Measurements from ENCODE around the gene GFPT1.

Gene GFPT1

DNA sequence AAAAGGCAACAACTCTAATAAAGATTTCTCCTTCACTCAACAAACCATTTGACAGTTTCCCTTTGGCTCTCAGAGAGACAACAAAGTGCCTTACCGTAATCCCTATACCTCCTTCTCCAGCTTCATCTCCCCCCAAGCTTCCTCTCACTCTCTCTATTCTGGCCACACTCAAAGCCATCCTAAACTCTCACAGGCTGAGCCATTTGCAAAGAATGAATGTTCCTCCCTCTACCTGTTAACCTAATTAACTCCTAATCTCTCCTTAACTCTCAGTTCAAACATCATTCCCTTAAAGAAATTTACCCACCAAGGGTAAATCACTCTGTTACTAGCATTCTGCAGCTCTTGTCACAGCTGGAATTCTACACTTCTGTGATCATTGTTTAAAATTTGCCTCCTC lies 38.2 kb downstream of the GFPT1 start:
- TF ChIP-seq, protein P1, sequence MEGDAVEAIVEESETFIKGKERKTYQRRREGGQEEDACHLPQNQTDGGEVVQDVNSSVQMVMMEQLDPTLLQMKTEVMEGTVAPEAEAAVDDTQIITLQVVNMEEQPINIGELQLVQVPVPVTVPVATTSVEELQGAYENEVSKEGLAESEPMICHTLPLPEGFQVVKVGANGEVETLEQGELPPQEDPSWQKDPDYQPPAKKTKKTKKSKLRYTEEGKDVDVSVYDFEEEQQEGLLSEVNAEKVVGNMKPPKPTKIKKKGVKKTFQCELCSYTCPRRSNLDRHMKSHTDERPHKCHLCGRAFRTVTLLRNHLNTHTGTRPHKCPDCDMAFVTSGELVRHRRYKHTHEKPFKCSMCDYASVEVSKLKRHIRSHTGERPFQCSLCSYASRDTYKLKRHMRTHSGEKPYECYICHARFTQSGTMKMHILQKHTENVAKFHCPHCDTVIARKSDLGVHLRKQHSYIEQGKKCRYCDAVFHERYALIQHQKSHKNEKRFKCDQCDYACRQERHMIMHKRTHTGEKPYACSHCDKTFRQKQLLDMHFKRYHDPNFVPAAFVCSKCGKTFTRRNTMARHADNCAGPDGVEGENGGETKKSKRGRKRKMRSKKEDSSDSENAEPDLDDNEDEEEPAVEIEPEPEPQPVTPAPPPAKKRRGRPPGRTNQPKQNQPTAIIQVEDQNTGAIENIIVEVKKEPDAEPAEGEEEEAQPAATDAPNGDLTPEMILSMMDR (IDR thresholded peaks at IDR 0.05; ENCODE audit: extremely low read depth, missing control alignments), result no peak

DNA sequence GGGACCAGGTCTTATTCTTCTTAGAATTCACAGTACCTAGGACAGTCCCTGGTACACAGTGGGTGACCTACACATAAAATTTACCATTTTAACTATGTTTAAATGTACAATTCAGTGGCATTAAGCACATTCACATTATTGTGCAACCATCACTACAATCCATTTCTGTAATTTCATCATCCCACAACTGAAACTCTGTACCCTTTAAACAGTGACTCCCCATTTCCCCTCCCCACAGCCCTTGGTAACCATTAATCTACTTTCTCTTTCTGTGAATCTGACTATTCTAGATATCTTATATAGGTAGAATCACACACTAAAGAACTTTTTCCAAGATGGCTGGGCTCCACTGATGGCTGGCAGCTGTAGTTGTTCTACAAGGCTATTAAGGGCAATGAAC lies 41.6 kb downstream of the GFPT1 start:
- TF ChIP-seq, protein P1 (IDR thresholded peaks at IDR 0.05; ENCODE audit: extremely low read depth, missing control alignments), result no peak
- DNase-seq (ENCODE audit: low spot score), result no peak

More for the DNA sequence above, 38.2 kb downstream of the GFPT1 start:
- DNase-seq (ENCODE audit: low spot score), result no peak

DNA sequence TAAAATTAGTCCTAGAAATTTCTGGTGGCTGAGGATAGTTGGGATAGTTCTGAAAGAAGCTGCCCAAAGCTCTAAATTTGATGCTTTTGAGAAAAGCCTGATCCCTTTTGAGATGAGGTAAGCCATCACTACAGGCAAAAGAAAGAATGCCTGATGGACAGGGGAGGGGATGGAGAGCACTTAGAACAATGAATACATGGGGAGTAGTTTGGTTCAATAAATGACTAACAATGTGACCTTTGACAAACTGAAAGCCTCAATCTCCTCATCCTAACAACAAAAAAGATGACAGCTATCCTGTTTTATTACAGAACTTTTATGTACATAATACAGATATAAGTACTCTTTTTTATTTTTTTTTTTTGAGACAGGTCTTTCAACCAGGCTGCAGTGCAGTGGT lies 42.7 kb downstream of the GFPT1 start:
- TF ChIP-seq, protein P1 (IDR thresholded peaks at IDR 0.05; ENCODE audit: extremely low read depth, missing control alignments), result no peak
- DNase-seq (ENCODE audit: low spot score), result no peak

DNA sequence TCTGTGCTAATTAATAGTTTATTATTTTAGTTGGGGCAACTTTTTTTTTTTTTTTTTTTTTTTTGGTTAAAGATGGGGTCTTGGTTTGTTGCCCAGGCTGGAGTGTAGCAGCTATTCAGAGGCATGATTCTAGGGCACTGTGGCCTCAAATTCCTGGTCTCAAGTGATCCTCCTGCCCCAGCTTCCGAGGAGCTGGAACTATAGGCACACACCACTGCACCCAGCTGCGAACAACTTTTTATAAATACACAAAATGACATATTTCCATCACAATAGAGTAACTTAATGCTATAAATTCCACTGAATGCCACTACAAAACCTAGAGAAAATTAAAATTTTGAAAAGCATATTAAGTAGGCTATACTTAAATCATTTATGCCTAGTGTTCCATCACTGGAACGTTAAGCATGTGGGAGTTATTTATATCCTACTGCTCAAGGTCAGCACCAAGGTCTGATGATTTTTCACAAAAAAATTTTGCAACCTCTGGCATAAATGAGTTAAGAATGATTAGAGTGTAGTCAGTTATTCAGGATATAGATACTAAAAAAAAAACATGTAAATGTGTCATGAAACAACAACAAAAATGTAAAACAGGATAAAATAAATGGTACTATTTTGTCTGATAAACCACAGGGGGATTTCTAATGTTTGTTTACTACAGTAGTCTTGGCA lies 46.8 kb downstream of the GFPT1 start:
- TF ChIP-seq, protein P1 (IDR thresholded peaks at IDR 0.05; ENCODE audit: extremely low read depth, missing control alignments), result no peak
- DNase-seq (ENCODE audit: low spot score), result no peak

DNA sequence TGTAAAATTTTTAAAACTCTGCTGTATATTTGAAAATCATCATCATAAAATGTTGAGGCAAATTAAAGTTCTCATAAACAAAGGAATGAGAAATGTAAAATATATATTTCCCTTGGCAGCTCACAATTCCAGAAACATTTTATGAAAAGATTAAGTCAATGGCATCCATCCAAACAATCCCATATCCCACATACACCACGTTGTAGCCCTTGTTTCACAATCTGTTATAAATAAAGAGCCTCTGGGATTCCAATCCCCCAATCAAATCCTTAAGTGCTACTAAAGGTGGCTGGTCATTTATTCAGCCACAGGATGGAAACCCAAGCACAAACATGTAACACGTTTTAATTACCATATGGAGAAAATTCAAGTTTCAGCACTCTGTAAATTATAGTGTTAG lies 51.7 kb downstream of the GFPT1 start:
- DNase-seq (ENCODE audit: low spot score), result no peak
- TF ChIP-seq, protein P1 (IDR thresholded peaks at IDR 0.05; ENCODE audit: extremely low read depth, missing control alignments), result no peak

DNA sequence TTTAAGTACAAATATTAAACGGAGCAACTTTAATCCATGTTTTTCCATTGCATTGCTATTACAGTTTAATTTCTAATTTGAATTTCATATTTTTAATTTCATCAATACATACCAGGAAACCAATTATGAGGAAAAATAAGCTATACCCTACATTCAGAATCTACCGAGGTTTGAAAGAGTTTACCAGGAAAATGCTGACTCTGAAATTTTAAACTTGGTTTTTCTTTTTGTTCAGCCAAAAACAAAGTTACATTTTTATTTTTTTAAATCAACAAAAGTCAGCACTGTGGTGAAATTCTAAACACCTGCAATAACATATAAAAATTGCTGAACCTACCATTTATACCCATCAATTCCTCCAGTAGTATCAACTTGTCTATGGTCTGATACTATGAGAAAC lies 53.7 kb downstream of the GFPT1 start:
- TF ChIP-seq, protein P1 (IDR thresholded peaks at IDR 0.05; ENCODE audit: extremely low read depth, missing control alignments), result no peak
- no peak for DNase-seq (ENCODE audit: low spot score)

DNA sequence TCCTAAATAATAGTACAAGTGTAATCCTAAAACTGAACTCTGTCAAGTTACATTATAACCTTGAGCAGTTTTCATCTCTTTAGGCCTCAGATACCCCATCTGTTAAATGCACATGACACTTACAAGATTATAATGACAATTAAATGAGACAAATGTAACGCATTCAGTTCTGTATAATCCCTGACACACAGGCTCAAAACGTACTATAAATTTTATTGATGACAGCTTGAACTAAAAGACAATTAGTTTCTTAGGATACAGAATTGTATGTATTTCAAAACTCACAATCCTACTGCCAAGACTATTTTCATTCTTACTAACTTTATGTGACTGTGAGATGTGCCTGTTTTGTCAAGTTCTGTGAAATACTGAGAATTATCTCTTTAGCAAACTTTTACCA lies 56.2 kb downstream of the GFPT1 start:
- TF ChIP-seq, protein P1 (IDR thresholded peaks at IDR 0.05; ENCODE audit: extremely low read depth, missing control alignments), result no peak
- no peak for DNase-seq (ENCODE audit: low spot score)

Data from GM20000 (cell line).